C4-2B (cell line): ENCODE results near the gene ZNF423.

ENCODE experiments used
- CTCF ChIP-seq: fragments of 450-650 bp; conservative IDR thresholded peaks from 2 replicates; pipeline ENCODE4 v1.5.1; 2017; ENCODE audit warnings: mild to moderate bottlenecking
- ZFX ChIP-seq: fragments of 450-650 bp; IDR thresholded peaks from 2 replicates; pipeline ENCODE4 v1.6.1; 2017

- TF ChIP-seq CTCF (no peak), ZFX (no peak)
These were observed 233.2 kb downstream of the ZNF423 start for GRCh38 chr16:49622421-49623402.
